Activated naive CD4-positive, alpha-beta T cell treated with anti-CD3 and anti-CD28 coated beads, Interleukin-2, amount 50 U/mL, for 24 hours (primary cell): ENCODE results near the gene STK17A.
"Not testable (repeated sequence)": the region's sequence is repeated elsewhere in the genome, so short reads cannot be mapped to it uniquely, and the experiment has no call there.

ENCODE experiments used
- H3K27ac Mint-ChIP-seq: one replicate; pipeline ENCODE4 v1.8.0; 2021; ENCODE audit warnings: mild to moderate bottlenecking, mixed read lengths
- H3K27me3 Mint-ChIP-seq: one replicate; pipeline ENCODE4 v1.8.0; 2021; ENCODE audit warnings: mixed read lengths
- H3K36me3 Mint-ChIP-seq: one replicate; pipeline ENCODE4 v1.8.0; 2021; ENCODE audit warnings: mixed read lengths
- H3K4me1 Mint-ChIP-seq: one replicate; pipeline ENCODE4 v1.8.0; 2021; ENCODE audit warnings: mixed read lengths
- H3K4me3 Mint-ChIP-seq: one replicate; pipeline ENCODE4 v1.8.0; 2021; ENCODE audit warnings: mild to moderate bottlenecking, mixed read lengths
- H3K9me3 Mint-ChIP-seq: one replicate; pipeline ENCODE4 v1.8.0; 2021; ENCODE audit warnings: mixed read lengths

STK17A gene

DNA sequence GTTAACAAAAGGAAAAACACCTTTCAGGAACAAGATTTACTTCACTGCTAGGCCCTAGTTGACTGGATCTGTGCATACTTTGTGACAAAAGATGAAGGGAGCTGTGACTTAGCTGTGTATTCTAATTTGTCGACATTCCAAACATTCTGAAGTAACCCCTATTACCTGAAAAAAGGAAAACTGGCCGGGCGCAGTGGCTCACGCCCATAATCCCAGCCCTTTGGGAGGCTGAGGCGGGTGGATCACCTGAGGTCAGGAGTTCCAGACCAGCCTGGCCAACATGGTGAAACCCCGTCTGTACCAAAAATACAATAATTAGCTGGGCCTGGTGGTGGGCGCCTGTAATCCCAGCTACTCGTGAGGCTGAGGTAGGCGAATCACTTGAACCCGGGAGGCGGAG, 1.8 kb downstream of the STK17A start:
- H3K27me3 Mint-ChIP-seq, H3K9me3 Mint-ChIP-seq, H3K36me3 Mint-ChIP-seq: not testable (repeated sequence)
- Mint-ChIP-seq H3K4me1 (peaks cover 47% of the 10 kb centered on the region), H3K27ac (peak overlapping the region; percentile 98), H3K4me3 (peak overlapping the region; percentile 99)

DNA sequence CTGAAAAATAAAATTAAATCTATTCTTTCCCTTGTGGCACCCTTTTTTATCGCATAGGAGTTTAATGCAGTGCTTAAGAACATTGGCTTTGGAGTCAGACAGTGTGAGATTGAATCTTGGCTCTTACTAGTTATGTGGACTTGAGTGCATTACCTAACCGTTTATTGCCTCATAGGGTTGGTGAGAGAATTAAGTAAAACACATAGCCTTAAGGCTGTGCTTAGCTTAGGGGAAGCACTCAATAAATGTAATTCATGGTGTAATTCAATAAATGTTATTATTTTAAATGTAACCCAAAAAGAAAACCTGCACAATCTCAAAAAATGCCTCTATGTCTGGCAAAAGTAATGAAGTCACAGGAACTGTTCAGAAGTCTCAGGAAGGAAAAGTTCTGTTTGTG, 2.7 kb downstream of the STK17A start:
- Mint-ChIP-seq H3K9me3 (no peaks in the 10 kb centered on the region), H3K4me3 (peak overlapping the region; percentile 99), H3K4me1 (peaks cover 55% of the 10 kb centered on the region), H3K27ac (peak overlapping the region; percentile 97), H3K36me3 (peaks cover 1% of the 10 kb centered on the region), H3K27me3 (no peaks in the 10 kb centered on the region)

- peaks cover 1% of the 10 kb centered on the region for H3K36me3 Mint-ChIP-seq
- peaks cover 62% of the 10 kb centered on the region for H3K4me1 Mint-ChIP-seq
Measured at GRCh38 chr7:43586251-43586900, 3.5 kb downstream of the STK17A start.

DNA sequence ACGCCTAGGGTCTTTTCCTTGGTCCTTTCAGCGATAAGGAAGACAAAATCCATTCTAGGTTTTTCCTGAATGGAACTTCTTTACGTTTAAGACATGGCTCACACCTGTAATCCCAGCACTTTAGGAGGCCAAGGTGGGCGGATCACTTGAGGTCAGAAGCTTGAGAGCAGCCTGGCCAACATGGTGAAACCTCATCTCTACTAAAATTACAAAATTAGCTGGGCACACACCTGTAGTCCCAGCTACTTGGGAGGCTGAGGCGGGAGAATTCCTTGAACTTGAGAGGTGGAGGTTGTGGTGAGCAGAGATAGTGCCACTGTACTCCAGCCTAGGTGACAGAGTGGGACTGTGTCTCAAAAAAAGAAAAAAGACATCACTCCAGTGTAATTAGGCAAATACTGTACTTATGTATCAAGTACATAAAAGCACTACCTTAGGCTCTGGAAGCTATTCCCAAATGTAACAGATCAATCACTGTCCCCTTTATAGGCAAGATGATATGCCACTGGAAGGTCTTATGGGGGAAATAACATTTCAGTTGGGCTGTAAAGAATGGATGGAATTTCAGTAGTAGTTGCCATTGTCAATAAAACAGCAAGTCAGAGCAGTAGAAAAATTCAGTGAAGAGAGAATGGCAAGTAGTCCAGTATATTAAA, 5.7 kb downstream of the STK17A start:
- H3K4me3 Mint-ChIP-seq, result peak overlapping the region; percentile 77
- no peaks in the 10 kb centered on the region for H3K27me3 Mint-ChIP-seq
- H3K9me3 Mint-ChIP-seq, result no peaks in the 10 kb centered on the region
- peak overlapping the region; percentile 93 for H3K27ac Mint-ChIP-seq
- H3K36me3 Mint-ChIP-seq, result peaks cover 4% of the 10 kb centered on the region
- H3K4me1 Mint-ChIP-seq, result peaks cover 74% of the 10 kb centered on the region

More at GRCh38 chr7:43586251-43586900, 3.5 kb downstream of the STK17A start:
- Mint-ChIP-seq H3K4me3 (peak overlapping the region; percentile 99), H3K27ac (peak overlapping the region; percentile 97), H3K9me3 (no peaks in the 10 kb centered on the region), H3K27me3 (no peaks in the 10 kb centered on the region)

DNA sequence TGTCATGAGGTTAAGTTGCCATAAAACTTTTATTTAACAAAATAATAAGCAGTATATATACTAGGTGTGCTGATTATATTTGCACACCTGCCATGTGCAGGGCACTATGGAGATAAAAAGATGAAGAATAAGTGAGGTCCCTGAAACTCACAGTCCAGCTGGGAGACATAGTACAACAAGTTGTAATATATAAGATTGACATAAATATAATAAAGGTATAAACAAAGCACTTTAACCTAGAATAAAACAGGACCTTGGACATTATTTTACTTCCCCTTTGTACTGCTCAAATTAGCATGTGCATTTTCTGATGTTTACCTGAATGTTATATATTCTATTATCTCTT, 6.2 kb downstream of the STK17A start:
- H3K4me1 Mint-ChIP-seq, result peaks cover 79% of the 10 kb centered on the region
- peaks cover 4% of the 10 kb centered on the region for H3K36me3 Mint-ChIP-seq
- H3K4me3 Mint-ChIP-seq, result peak overlapping the region; percentile 82
- H3K27me3 Mint-ChIP-seq, result no peaks in the 10 kb centered on the region
- H3K9me3 Mint-ChIP-seq, result no peaks in the 10 kb centered on the region
- H3K27ac Mint-ChIP-seq, result peak overlapping the region; percentile 97

- H3K36me3 Mint-ChIP-seq, result peaks cover 4% of the 10 kb centered on the region
- peaks cover 86% of the 10 kb centered on the region for H3K4me1 Mint-ChIP-seq
- peak overlapping the region; percentile 82 for H3K4me3 Mint-ChIP-seq
- peak overlapping the region; percentile 97 for H3K27ac Mint-ChIP-seq
- H3K9me3 Mint-ChIP-seq, result no peaks in the 10 kb centered on the region
- no peaks in the 10 kb centered on the region for H3K27me3 Mint-ChIP-seq
Measured at GRCh38 chr7:43589728-43590127, 6.8 kb downstream of the STK17A start.

- H3K36me3 Mint-ChIP-seq, result peaks cover 5% of the 10 kb centered on the region
- peaks cover 88% of the 10 kb centered on the region for H3K4me1 Mint-ChIP-seq
- H3K27me3 Mint-ChIP-seq, result no peaks in the 10 kb centered on the region
- H3K9me3 Mint-ChIP-seq, result no peaks in the 10 kb centered on the region
- H3K4me3 Mint-ChIP-seq, result peak overlapping the region; percentile 71
- H3K27ac Mint-ChIP-seq, result peak overlapping the region; percentile 87
Measured at GRCh38 chr7:43590862-43591557, 8.1 kb downstream of the STK17A start.

DNA sequence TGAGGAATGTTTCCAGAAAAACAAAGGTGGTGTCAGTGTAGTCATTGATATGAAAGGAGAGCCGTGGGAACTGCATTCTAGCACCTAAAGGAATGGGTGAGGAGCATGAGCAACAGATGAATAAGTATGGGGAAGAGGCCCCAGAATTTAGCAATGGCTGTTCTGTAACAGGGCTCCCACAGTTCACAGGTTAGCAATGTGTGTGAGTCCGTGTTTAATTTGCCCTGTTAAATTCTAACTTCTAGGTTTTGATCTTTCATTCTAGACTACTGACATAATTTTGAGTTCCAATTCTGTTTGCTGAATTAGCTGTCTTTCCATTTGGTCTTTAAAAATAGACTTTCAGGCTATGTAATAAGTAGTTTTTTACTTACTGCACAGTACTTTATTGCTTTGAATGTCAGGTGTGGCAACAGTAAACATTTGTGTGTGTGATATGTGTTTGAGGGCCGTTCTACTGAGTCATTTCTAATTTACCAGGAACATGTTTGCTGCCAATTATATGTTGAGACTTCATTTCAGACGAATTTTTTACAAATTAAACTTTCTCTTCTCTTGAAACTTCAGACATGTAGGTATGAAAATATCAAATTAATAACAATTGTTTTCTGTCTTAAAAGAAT, 8.8 kb downstream of the STK17A start:
- Mint-ChIP-seq H3K27me3 (no peaks in the 10 kb centered on the region), H3K4me3 (peak overlapping the region; percentile 71), H3K9me3 (no peaks in the 10 kb centered on the region), H3K27ac (peak overlapping the region; percentile 87), H3K36me3 (peaks cover 8% of the 10 kb centered on the region), H3K4me1 (peaks cover 88% of the 10 kb centered on the region)

DNA sequence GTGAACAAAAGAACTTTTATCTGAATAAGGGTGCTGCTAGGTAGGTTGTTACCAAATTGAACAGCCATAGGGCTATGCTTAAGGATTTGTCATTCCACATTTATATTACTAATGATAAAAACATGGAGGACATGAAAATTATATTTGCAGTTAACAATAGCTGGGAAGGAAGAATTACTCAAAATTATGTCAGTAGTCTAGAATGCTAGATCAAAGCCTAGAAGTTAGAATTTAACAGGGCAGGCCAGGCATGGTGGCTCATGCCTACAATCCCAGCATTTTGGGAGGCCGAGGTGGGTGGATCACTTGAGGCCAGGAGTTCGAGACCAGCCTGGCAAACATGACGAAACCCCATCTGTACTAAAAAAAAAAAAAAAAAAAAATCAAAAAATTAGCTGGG, 9.4 kb downstream of the STK17A start:
- H3K36me3 Mint-ChIP-seq, result peaks cover 9% of the 10 kb centered on the region
- H3K9me3 Mint-ChIP-seq, result no peaks in the 10 kb centered on the region
- H3K27ac Mint-ChIP-seq, result peak overlapping the region; percentile 87
- no peaks in the 10 kb centered on the region for H3K27me3 Mint-ChIP-seq
- peak overlapping the region; percentile 71 for H3K4me3 Mint-ChIP-seq
- H3K4me1 Mint-ChIP-seq, result peaks cover 90% of the 10 kb centered on the region

- Mint-ChIP-seq H3K9me3 (no peaks in the 10 kb centered on the region), H3K27me3 (no peaks in the 10 kb centered on the region), H3K4me1 (peaks cover 88% of the 10 kb centered on the region), H3K36me3 (peaks cover 9% of the 10 kb centered on the region), H3K4me3 (peak overlapping the region; percentile 71), H3K27ac (peak overlapping the region; percentile 97)
Measured at GRCh38 chr7:43593010-43593409, 10.1 kb downstream of the STK17A start.

GRCh38 chr7:43594020-43594419, 11.1 kb downstream of the STK17A start:
- Mint-ChIP-seq H3K4me1 (peaks cover 87% of the 10 kb centered on the region), H3K27me3 (no peaks in the 10 kb centered on the region), H3K36me3 (peaks cover 8% of the 10 kb centered on the region), H3K9me3 (no peaks in the 10 kb centered on the region), H3K27ac (peak overlapping the region; percentile 97), H3K4me3 (peak overlapping the region; percentile 71)

DNA sequence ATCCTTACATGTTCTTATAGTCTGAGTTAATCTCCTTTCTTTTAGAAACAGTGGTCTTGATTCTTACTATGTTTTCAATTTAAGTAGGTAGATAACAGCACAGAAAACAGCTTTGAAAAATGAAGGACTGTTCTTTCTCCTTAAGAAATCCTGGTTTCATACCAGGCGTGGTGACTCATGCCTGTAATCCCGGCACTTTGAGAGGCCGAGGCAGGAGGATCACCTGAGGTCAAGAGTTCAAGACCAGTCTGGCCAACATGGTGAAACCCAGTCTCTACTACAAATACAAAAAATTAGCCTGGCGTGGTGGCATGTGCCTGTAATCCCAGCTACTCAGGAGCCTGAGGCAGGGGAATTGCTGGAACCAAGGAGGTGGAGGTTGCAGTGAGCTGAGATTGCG, 13.5 kb downstream of the STK17A start:
- Mint-ChIP-seq H3K4me1 (peaks cover 78% of the 10 kb centered on the region), H3K36me3 (peaks cover 15% of the 10 kb centered on the region)
- not testable (repeated sequence) for H3K4me3 Mint-ChIP-seq, H3K27me3 Mint-ChIP-seq, H3K9me3 Mint-ChIP-seq, H3K27ac Mint-ChIP-seq

DNA sequence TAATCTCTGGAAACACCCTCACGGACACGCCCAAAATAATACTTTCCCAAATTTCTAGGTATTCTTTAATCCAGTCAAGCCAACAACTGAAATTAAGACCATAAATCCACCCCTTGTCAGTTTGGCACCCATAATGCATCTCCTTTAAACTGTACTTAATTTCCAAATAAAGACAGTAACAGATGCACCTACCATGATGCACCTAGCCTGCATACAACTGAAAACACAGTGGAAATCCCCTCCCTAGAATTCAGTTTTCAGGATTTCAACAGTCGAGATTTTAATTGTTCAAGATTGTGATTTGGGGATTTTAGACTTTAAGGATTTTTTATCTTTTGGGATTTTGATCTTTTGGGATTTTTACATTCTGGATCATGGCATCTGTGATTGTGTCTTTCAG, 17.1 kb downstream of the STK17A start:
- H3K27me3 Mint-ChIP-seq, result no peaks in the 10 kb centered on the region
- H3K36me3 Mint-ChIP-seq, result peaks cover 20% of the 10 kb centered on the region
- peak overlapping the region; percentile 47 for H3K4me3 Mint-ChIP-seq
- peaks cover 53% of the 10 kb centered on the region for H3K4me1 Mint-ChIP-seq
- no peaks in the 10 kb centered on the region for H3K9me3 Mint-ChIP-seq
- peak overlapping the region; percentile 90 for H3K27ac Mint-ChIP-seq

DNA sequence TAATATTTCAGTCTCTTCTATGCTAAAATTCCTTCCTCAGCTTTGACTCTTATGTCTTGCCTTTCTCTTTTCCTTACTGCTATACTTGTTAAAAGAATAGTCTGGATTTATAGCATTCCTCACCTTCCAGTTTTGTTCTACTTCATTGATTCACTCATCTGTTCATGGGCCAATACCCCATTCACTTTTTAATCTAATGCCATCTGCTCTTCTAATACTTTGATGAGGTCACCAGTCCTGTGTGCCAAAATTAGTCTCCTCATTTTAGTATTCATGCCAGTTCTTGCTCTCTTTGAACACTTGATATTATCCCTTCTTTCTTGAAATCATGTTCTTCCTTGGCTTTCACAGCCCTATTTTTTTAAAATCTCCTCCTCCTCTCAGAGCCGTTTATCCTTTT, 19.3 kb downstream of the STK17A start:
- H3K4me3 Mint-ChIP-seq, result no peak overlapping the region
- peaks cover 18% of the 10 kb centered on the region for H3K36me3 Mint-ChIP-seq
- H3K4me1 Mint-ChIP-seq, result peaks cover 51% of the 10 kb centered on the region
- no peaks in the 10 kb centered on the region for H3K27me3 Mint-ChIP-seq
- H3K27ac Mint-ChIP-seq, result no peak overlapping the region
- H3K9me3 Mint-ChIP-seq, result no peaks in the 10 kb centered on the region

- Mint-ChIP-seq H3K27ac (peak overlapping the region; percentile 81), H3K4me3 (peak overlapping the region; percentile 13), H3K4me1 (peaks cover 53% of the 10 kb centered on the region), H3K9me3 (no peaks in the 10 kb centered on the region), H3K27me3 (no peaks in the 10 kb centered on the region), H3K36me3 (peaks cover 29% of the 10 kb centered on the region)
Measured at GRCh38 chr7:43604251-43604650, 21.3 kb downstream of the STK17A start.

DNA sequence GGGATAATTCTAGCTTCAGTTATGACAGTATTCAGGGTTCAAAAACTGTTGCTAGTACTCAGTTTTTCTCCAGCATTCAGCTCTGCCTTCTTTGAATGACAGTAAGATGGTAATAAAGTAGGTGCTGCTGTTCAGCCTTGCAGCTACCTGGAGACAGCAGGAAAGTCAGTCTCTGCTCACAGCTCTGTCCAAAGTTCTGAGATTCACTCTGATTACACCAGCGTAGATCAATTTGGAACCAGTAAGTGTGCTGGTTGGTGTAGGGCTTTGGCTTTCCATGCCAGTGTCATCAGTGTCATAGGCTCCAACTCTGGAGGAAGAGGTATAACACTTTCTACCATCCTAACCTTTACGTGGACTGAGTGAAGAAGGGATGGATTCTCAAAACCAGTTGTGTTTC, 26.2 kb downstream of the STK17A start:
- peaks cover 35% of the 10 kb centered on the region for H3K36me3 Mint-ChIP-seq
- H3K4me3 Mint-ChIP-seq, result no peak overlapping the region
- H3K27ac Mint-ChIP-seq, result peak overlapping the region; percentile 85
- no peaks in the 10 kb centered on the region for H3K9me3 Mint-ChIP-seq
- peaks cover 75% of the 10 kb centered on the region for H3K4me1 Mint-ChIP-seq
- H3K27me3 Mint-ChIP-seq, result no peaks in the 10 kb centered on the region
